HS-5 (cell line): ENCODE measurements around the gene C4BPB.

ENCODE experiments used
- DNase-seq: peaks from one replicate; pipeline ENCODE4 v3.0.0-alpha.2; 2012; ENCODE audit warnings: low read depth

The C4BPB gene

DNA sequence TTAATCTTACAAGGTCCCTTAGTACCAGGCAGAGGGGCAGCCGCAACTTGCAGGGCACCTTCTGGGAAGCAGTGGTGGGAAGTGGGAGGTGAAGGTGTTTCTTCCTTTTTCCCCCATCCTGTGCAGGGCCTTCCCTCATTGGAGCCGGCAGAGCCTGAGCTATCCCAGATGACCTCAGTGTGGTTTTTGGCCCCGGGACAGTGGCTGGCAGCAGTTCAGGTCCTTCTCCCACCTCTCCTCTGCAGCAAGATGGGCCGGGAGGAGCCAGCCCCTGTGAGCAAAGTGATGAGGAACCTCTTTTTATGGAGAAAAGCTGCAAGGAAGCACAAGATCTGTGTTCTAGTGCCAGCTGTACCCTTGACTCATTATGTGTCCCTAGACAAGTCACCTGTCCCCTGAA is 28.8 kb upstream of the C4BPB start:
- no peak for DNase-seq

- no peak for DNase-seq
These were observed 28.1 kb upstream of the C4BPB start for GRCh38 chr1:207060596-207060995.

- no peak for DNase-seq
These were observed 26.6 kb upstream of the C4BPB start for GRCh38 chr1:207062058-207062457.

- no peak for DNase-seq
These were observed 25.6 kb upstream of the C4BPB start for GRCh38 chr1:207063014-207063413.

DNA sequence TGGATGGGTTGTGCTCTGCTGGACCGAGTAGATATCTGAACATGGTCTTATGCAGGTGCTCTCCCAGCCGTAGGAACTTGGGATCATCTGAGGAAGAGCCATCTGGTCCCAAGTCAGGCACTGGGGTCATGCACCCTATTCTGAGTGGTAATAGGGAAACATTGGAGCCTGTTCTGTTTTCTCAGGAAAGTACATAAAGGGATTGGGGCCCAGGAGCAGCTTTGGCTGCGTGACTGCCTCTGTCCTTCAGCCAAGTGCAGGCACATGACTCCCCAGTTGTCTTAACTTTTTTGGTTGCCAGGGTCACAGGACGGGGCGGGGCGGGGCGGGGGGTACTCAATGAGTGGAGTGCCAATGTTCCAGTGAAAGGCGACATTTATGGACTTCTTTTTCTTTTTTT is 24.1 kb upstream of the C4BPB start:
- DNase-seq, result no peak

DNA sequence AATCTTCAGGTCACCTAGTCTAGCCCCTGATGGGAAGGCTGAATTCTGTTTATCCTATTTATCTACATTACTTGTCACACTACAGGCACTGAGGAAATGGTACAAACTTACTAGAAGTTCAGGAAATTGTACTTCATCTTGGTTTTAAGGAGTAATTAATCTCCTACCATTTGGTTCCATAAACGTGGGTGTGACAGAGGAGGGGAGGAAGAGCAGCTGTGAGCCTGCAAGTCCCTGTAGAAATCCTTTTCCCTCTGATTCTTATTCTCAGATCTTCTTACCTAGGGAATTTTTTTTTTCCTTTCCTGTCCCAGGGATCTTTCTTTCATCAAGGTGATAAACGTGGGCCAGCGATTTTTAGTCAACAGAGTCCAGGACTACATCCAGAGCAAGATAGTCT is 21.5 kb upstream of the C4BPB start:
- DNase-seq, result no peak

- DNase-seq, result no peak
These were observed 21.0 kb upstream of the C4BPB start for GRCh38 chr1:207067665-207068064.

DNA sequence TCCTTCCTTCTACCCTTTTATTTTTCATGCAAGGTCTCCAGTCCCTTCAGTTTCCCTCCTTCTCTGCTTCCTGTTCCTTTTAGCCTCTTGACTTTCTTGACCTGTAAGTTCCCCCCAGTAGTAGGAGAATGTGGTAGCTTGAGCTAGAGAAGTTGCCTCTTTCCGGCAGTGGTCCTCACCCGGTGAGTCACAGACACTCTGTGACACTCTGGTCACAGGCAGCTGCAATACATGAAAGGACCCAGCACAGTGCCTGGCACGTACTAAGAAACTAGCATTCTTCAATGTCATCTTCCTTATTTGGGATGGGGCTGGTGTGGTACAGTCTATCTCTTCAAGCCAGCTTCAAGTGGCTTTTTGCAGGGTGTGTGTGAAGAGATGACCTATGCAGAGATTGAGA is 19.6 kb upstream of the C4BPB start:
- no peak for DNase-seq

GRCh38 chr1:207069858-207070506 is 18.7 kb upstream of the C4BPB start:
- DNase-seq, result no peak

DNA sequence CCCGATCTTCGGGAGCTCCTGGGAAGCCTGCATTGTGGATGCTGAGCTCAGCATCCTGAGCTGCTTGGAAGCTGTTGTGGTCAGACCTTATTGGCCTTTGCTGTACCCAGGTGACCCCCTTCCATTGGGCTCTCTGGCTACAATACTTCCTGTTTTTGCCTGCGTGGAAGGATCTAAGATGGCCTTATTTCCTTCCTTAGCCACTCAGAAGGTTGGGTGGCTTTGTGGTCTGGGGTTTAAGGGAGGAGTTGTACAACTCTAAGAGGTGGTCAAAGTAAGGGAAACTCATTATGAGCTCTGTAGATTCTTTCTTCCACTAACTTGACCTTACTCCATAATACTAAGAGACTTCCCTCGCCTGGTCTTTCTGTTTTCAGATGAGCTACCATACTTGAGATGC is 17.8 kb upstream of the C4BPB start:
- no peak for DNase-seq

- DNase-seq, result no peak
These were observed 17.2 kb upstream of the C4BPB start for GRCh38 chr1:207071426-207071825.

DNA sequence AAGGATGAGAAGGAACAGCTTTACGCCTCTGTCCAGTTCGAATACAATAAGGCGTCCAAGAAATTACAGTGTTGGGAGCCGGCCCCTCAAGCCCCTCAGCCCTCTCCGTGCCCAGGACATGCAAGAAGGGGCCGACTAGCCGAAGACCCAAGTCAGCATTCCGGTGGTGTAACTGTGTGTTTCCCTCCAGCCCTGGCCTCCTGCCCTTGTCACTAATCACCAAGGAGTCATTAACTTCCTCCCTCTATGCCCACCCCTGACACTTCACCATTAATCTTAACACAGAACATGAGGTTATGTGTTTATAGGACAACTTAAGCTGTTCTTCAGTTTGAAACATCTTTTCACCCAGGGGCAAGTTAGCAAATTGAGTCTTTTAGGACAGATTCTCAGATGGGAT is 16.4 kb upstream of the C4BPB start:
- no peak for DNase-seq

DNA sequence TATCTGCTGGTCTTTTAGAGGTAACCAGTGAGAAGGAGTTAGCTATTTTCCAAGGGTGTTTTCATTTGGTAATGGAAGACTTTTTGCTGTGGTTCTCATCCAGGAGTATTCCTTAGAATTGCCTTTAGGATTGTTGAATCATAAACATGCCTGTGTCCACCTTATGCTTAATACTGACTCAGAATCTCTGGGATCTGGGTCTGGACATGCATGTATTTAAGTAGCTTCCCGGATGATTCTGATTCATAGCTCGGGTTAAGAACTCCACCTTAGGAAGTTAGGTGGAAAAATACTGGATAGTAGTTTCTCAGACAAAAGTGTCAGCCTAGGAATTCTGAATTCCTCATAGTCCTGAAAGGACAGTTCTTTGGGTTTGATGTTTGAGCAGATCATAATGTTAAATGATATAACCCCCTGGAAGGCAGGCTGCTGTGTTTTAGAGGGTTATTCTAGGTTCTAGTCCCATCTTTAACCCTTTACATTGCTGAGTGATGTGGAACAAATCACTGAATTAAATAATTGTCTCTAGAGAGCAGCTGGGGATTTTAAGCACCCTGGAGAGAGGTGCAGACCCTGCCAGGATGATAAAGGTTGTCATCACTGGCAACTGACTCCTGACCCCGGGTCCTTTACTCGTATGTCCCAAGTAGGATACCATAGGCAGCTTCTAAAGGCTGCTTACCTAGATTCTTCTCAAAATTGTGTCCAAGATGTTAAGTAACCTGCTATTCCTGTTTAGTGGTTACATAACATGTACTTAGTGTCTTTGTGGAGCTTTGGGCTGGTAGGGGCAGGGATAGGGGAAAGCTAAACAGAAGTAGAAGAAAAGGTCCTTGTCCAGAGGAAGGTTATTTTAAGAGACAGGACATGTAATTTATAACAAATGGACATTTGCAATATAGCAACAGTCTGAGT is 14.5 kb upstream of the C4BPB start:
- DNase-seq, result no peak

- no peak for DNase-seq
These were observed 12.3 kb upstream of the C4BPB start for GRCh38 chr1:207076181-207076955.

GRCh38 chr1:207077012-207077411 is 11.6 kb upstream of the C4BPB start:
- DNase-seq, result no peak

DNA sequence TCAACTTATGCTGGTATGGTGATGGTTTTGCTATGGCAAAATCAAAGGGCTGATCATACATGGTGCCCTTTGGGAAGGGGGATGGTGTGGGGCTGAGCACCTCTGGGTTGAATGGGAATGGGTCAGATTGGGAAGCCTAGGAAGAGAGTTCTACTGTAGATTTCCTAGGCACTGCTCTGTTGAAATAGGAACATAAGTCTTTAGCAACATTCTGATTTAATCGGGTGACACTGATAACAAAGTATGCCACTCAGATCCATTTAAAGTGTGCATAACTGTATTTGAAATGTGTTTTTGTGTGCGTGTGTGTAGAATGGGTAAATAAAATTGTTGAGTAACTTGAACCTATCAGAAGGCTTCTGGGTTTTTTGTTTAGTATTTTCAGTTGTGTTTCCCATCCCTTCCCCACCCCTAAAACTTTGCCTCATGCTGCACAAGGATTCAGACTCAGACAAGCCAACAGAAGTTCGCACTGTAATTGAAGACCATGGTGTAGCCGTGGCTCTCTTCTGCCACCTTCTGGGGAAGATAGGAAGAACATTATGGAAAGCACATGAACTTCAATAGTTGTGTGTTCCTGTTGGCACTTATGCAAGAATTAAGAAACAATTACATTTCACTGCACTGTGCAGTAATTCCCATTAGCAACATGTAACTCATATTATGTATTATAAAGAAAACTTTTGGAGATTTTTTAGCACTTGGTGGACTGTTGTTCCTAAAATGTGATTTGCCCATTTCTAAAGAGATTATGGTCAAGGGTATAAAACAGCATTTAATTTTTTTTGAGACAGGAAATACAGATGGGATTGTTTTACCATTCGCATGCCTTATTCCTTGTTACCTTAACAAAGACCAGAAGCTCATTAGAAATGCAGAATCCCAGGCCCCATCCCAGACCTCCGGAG is 10.9 kb upstream of the C4BPB start:
- peak; percentile 67 for DNase-seq

- no peak for DNase-seq
These were observed 10.0 kb upstream of the C4BPB start for GRCh38 chr1:207078578-207079132.

- DNase-seq, result no peak
These were observed 8.9 kb upstream of the C4BPB start for GRCh38 chr1:207079706-207080241.

DNA sequence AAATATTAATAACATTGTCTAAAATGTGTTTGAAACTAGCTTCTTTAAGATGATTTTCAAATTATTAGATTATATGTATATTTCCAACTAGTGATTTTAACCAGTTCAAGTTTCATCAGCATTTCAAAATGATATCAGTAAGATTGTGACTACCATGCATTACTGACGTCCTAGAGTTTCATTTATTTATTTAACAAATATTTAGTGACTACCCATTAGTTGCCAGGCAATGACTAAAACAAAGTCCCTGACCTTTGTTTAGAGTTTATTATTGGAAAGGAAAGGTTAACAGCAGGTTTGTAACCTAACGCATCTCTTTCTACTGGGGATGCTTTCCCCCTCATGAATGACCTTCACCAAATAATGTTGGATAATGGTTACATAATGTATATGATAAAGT is 7.6 kb upstream of the C4BPB start:
- no peak for DNase-seq

- no peak for DNase-seq
These were observed 6.9 kb upstream of the C4BPB start for GRCh38 chr1:207081806-207082205.

- no peak for DNase-seq
These were observed 4.4 kb upstream of the C4BPB start for GRCh38 chr1:207084232-207084631.
